Small intestine (tissue), 7 donors: ENCODE measurements around the gene FRMD4A. TPM values are rescaled to one million over a fixed set of nuclear protein-coding genes. Genes with fewer than 3 reads are reported as not detected.

Experiments
- DNase-seq, 2 donors: peaks; one replicate each; pipeline versions ENCODE4 v3.0.0 to v3.0.0-alpha.2; 2013
- FAIRE-seq: peaks from 2 replicates; lab custom pipeline; 2012; peaks lifted over from hg19 to GRCh38; lab: Jason Lieb, UNC
- H3K27ac ChIP-seq, 3 donors: one replicate each; pipeline ENCODE4 v1.5.1; 2013; ENCODE audit warnings: low read length in 2 of 3, mild to moderate bottlenecking in 2 of 3, control low read depth in 1 of 3, inconsistent platforms in 1 of 3, low read depth in 1 of 3, moderate library complexity in 1 of 3
- H3K27me3 ChIP-seq, 3 donors: one replicate each; pipeline ENCODE4 v1.6.1; 2013; ENCODE audit warnings: low read length in 3 of 3, inconsistent platforms in 1 of 3; ENCODE audit not compliant: control insufficient read depth in 3 of 3, insufficient read depth in 3 of 3
- H3K36me3 ChIP-seq, 3 donors: one replicate each; pipeline ENCODE4 v1.6.1; 2013; ENCODE audit warnings: low read length in 3 of 3, inconsistent platforms in 1 of 3, low read depth in 1 of 3, mild to moderate bottlenecking in 1 of 3, moderate library complexity in 1 of 3; ENCODE audit not compliant: control insufficient read depth in 3 of 3, insufficient read depth in 2 of 3
- H3K4me1 ChIP-seq, 3 donors: one replicate each; pipeline ENCODE4 v1.6.1; 2013; ENCODE audit warnings: low read length in 2 of 3, inconsistent platforms in 1 of 3, low read depth in 1 of 3, mild to moderate bottlenecking in 1 of 3, moderate library complexity in 1 of 3; ENCODE audit not compliant: control insufficient read depth in 3 of 3, insufficient read depth in 2 of 3
- H3K4me3 ChIP-seq, 3 donors: one replicate each; pipeline ENCODE4 v1.5.1; 2013; ENCODE audit warnings: low read length in 3 of 3, control low read depth in 1 of 3, inconsistent platforms in 1 of 3, low read depth in 1 of 3, mild to moderate bottlenecking in 1 of 3, moderate library complexity in 1 of 3
- H3K9me3 ChIP-seq, 2 donors: one replicate each; pipeline ENCODE4 v1.6.1; 2013; ENCODE audit warnings: low read depth in 1 of 2, low read length in 1 of 2; ENCODE audit not compliant: control insufficient read depth in 2 of 2, insufficient read depth in 1 of 2
- WGBS, 3 donors: extraction: QIAGEN DNeasy Blood & Tissue Kit; methylation state at CpG; one replicate each; pipeline ENCODE4 v1.1.7; 2013; 5-methylcytosine and 5-hydroxymethylcytosine counted together
- polyA plus RNA-seq, 4 donors: library from polyadenylated mRNA; stranded (reverse) in 3 of 4; unstranded in 1 of 4; fragments of 200-250 nt in 3 of 4; fragments of 120-200 nt in 1 of 4; gene quantifications; one replicate each; pipeline versions ENCODE4 v1.2.1 to v1.2.3, GENCODE V29; 2013
- donor health status: healthy with polysubstance abuse.
- donor health status: control.
- donor health status: control.
- donor health status: Bipolar disorder and iron deficiency.
- donor health status: healthy.

The FRMD4A gene
- polyA plus RNA-seq, 4 donors: 0.45 to 16.9 (median 6.2) TPM

- no peak overlapping the region for H3K4me3 ChIP-seq
- FAIRE-seq: no peak
- H3K27ac ChIP-seq: no peak overlapping the region
- H3K36me3 ChIP-seq: no peaks in the 10 kb centered on the region
- WGBS, 3 donors: 69 to 88% (median 85%) methylated on average over 2 of the region's 2 CpGs
- H3K9me3 ChIP-seq: no peaks in the 10 kb centered on the region
- peaks cover 0 to 22% (median 8%) of the 10 kb centered on the region in 3 donors for H3K27me3 ChIP-seq
- H3K4me1 ChIP-seq: no peaks in the 10 kb centered on the region
- no peak for DNase-seq
Measured at GRCh38 chr10:14333606-14334005, 2.9 kb upstream of the FRMD4A start.

DNA sequence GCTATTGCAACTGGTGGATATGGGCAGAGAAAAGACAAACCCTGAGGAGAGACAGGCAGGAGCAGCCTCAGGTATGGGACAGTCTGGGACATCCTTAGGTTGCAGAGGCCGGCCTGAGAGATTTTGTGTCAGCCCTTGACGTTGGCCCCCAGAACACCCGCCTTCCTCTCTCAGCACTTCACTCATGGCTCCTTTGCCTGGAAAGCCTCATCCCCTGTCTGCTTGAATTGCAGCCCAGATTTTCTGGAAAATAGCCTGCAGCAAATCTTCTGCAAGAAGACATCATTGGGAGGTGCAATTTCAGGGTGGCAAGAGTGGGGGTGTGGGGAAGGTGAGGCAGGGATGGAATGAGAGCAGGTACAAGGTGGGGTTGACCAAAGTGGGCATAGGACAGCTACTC, 2.2 kb upstream of the FRMD4A start:
- DNase-seq (no peak), FAIRE-seq (no peak)
- H3K4me1 ChIP-seq: no peaks in the 10 kb centered on the region
- 69 to 86% (median 79%) methylated on average over 3 of the region's 3 CpGs for WGBS, 3 donors
- peaks cover 0 to 22% (median 8%) of the 10 kb centered on the region in 3 donors for H3K27me3 ChIP-seq
- H3K27ac ChIP-seq: no peak overlapping the region
- H3K9me3 ChIP-seq: no peaks in the 10 kb centered on the region
- no peak overlapping the region for H3K4me3 ChIP-seq
- no peaks in the 10 kb centered on the region for H3K36me3 ChIP-seq

GRCh38 chr10:14329746-14330173, 964 bp downstream of the FRMD4A start:
- FAIRE-seq (no peak), DNase-seq (no peak)
- no peaks in the 10 kb centered on the region for H3K9me3 ChIP-seq
- no peaks in the 10 kb centered on the region for H3K36me3 ChIP-seq
- no peaks in the 10 kb centered on the region for H3K4me1 ChIP-seq
- no peak overlapping the region for H3K27ac ChIP-seq
- peaks cover 0 to 25% (median 11%) of the 10 kb centered on the region in 3 donors for H3K27me3 ChIP-seq
- H3K4me3 ChIP-seq: no peak overlapping the region
- 49 to 56% (median 52%) methylated on average over 13 of the region's 13 CpGs for WGBS, 3 donors

GRCh38 chr10:14328881-14329672, 1.6 kb downstream of the FRMD4A start:
- FAIRE-seq: no peak
- 68 to 85% (median 80%) methylated on average over 6 of the region's 6 CpGs for WGBS, 3 donors

GRCh38 chr10:14327527-14327926, 3.2 kb downstream of the FRMD4A start:
- H3K4me3 ChIP-seq: no peak overlapping the region
- FAIRE-seq (no peak), DNase-seq (no peak)
- H3K36me3 ChIP-seq: no peaks in the 10 kb centered on the region
- no peak overlapping the region for H3K27ac ChIP-seq
- H3K9me3 ChIP-seq: no peaks in the 10 kb centered on the region
- H3K27me3 ChIP-seq: peaks cover 0 to 25% (median 11%) of the 10 kb centered on the region in 3 donors
- H3K4me1 ChIP-seq: no peaks in the 10 kb centered on the region
- 40 to 52% (median 49%) methylated on average over 4 of the region's 4 CpGs for WGBS, 3 donors

More at GRCh38 chr10:14328881-14329672, 1.6 kb downstream of the FRMD4A start:
- Histone ChIP-seq H3K27ac (no peak overlapping the region), H3K9me3 (no peaks in the 10 kb centered on the region), H3K4me3 (no peak overlapping the region), H3K27me3 (peaks cover 0 to 25% (median 11%) of the 10 kb centered on the region in 3 donors), H3K36me3 (no peaks in the 10 kb centered on the region), H3K4me1 (no peaks in the 10 kb centered on the region)
- DNase-seq: no peak

- Histone ChIP-seq H3K27me3 (peaks cover 0 to 22% (median 11%) of the 10 kb centered on the region in 3 donors), H3K9me3 (no peaks in the 10 kb centered on the region), H3K4me1 (no peaks in the 10 kb centered on the region), H3K36me3 (no peaks in the 10 kb centered on the region), H3K4me3 (no peak overlapping the region), H3K27ac (no peak overlapping the region)
- DNase-seq: no peak
- 76 to 77% (median 76%) methylated on average over 8 of the region's 8 CpGs for WGBS, 3 donors
- no peak for FAIRE-seq
Measured at GRCh38 chr10:14326581-14326980, 4.1 kb downstream of the FRMD4A start.

DNA sequence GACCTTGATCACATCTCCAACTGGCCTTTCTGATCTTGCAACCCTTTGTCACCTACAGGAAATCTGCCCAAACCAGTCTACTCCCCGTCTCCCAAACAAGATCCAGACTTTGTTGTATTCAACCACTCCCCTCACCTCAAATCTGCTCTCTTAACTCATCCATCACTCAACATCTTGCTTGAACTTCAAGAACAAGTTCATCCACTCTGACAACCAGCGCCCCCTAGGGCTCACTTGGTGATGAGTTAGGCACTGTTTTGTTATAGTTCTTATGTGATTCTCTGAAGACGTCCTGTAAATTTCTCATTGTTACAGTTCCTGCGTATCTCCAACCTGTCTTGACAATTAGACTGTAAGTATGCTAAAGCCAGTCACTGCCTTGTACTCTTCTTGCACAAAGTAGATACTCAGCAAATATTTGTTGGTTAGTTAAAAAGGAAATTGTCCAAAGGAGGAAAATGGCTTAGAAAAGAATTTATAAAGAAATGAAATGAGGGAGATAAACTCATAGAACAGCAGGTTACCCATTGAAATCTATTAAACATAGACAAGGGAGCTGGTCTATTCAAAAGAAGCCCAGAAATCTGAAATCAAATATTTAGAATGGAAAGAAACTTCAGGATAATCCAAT, 5.3 kb downstream of the FRMD4A start:
- WGBS, 3 donors: 25 to 56% (median 37%) methylated on average over 4 of the region's 4 CpGs
- H3K4me3 ChIP-seq: no peak overlapping the region
- H3K27me3 ChIP-seq: peaks cover 0 to 14% (median 8%) of the 10 kb centered on the region in 3 donors
- H3K36me3 ChIP-seq: no peaks in the 10 kb centered on the region
- no peaks in the 10 kb centered on the region for H3K9me3 ChIP-seq
- no peaks in the 10 kb centered on the region for H3K4me1 ChIP-seq
- FAIRE-seq (no peak), DNase-seq (peak; percentile 17 to 22)
- no peak overlapping the region for H3K27ac ChIP-seq

DNA sequence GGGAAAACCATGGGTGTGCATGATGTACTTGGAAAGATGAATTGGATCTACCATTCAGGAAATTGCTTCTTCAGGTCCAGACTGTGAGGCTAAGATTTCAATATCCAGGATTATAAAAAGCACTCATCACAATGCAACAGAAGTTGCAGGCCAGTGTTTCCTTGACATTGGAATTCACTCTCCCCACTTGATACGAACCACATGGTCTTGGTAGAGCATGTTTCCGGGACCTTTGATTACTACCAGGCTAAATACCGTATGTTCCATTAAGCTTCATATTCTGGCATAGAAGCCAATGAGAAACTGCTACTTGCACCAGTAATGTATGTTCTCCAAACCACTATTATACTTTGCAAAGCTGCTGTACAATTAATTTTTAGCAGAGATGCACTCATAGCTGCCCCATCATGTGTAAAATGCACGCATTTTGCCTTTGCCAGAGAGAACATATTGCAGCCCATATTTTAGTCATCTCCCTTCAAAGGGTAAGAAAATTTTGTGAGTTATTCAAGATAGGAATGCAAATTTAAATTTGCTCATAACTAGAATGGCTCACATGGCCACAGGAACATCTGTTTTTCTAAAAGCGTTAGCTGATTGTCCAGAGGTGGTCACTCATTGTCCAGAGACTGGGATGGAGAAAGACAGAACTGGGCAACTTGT, 8.1 kb downstream of the FRMD4A start:
- DNase-seq (no peak), FAIRE-seq (no peak)
- WGBS, 3 donors: 66 to 69% (median 67%) methylated on average over 5 of the region's 5 CpGs
- H3K36me3 ChIP-seq: no peaks in the 10 kb centered on the region
- no peak overlapping the region for H3K27ac ChIP-seq
- no peak overlapping the region for H3K4me3 ChIP-seq
- H3K9me3 ChIP-seq: no peaks in the 10 kb centered on the region
- H3K4me1 ChIP-seq: no peaks in the 10 kb centered on the region
- H3K27me3 ChIP-seq: peaks cover 0 to 4% (median 3%) of the 10 kb centered on the region in 3 donors
